Globus pallidus (tissue), 1 donor: ENCODE results near the gene IGF2R.

Experiments
- DNase-seq: peaks from one replicate; pipeline ENCODE4 v3.0.0-alpha.2; 2015; ENCODE audit warnings: low spot score

IGF2R gene

GRCh38 chr6:160049346-160049745, 80.5 kb downstream of the IGF2R start:
- no peak for DNase-seq

- DNase-seq: no peak
Measured at GRCh38 chr6:160050022-160050421, 81.1 kb downstream of the IGF2R start.

GRCh38 chr6:160051390-160051789, 82.5 kb downstream of the IGF2R start:
- no peak for DNase-seq

- no peak for DNase-seq
Measured at GRCh38 chr6:160054271-160054670, 85.4 kb downstream of the IGF2R start.

GRCh38 chr6:160054913-160055312, 86.0 kb downstream of the IGF2R start:
- no peak for DNase-seq

- no peak for DNase-seq
Measured at GRCh38 chr6:160055378-160055777, 86.5 kb downstream of the IGF2R start.

GRCh38 chr6:160055813-160056212, 86.9 kb downstream of the IGF2R start:
- no peak for DNase-seq

- DNase-seq: no peak
Measured at GRCh38 chr6:160057080-160057479, 88.2 kb downstream of the IGF2R start.

GRCh38 chr6:160058603-160059215, 89.8 kb downstream of the IGF2R start:
- DNase-seq: no peak

- no peak for DNase-seq
Measured at GRCh38 chr6:160060221-160060620, 91.3 kb downstream of the IGF2R start.

- DNase-seq: no peak
Measured at GRCh38 chr6:160060920-160061447, 92.1 kb downstream of the IGF2R start.

GRCh38 chr6:160063771-160064413, 95.0 kb downstream of the IGF2R start:
- no peak for DNase-seq

GRCh38 chr6:160065200-160065599, 96.3 kb downstream of the IGF2R start:
- no peak for DNase-seq

- no peak for DNase-seq
Measured at GRCh38 chr6:160067564-160067963, 98.7 kb downstream of the IGF2R start.

- DNase-seq: no peak
Measured at GRCh38 chr6:160068346-160068745, 99.5 kb downstream of the IGF2R start.

- no peak for DNase-seq
Measured at GRCh38 chr6:160069050-160069454, 100.2 kb downstream of the IGF2R start.

- DNase-seq: no peak
Measured at GRCh38 chr6:160069459-160069858, 100.6 kb downstream of the IGF2R start.

- no peak for DNase-seq
Measured at GRCh38 chr6:160070427-160070826, 101.5 kb downstream of the IGF2R start.

GRCh38 chr6:160070831-160071230, 101.9 kb downstream of the IGF2R start:
- DNase-seq: no peak

- no peak for DNase-seq
Measured at GRCh38 chr6:160071805-160072690, 103.2 kb downstream of the IGF2R start.

- DNase-seq: no peak
Measured at GRCh38 chr6:160073272-160073671, 104.4 kb downstream of the IGF2R start.

GRCh38 chr6:160076009-160076408, 107.1 kb downstream of the IGF2R start:
- DNase-seq: no peak

GRCh38 chr6:160077024-160077423, 108.1 kb downstream of the IGF2R start:
- DNase-seq: no peak
